Caco-2 (cell line): Measurements from ENCODE around the gene PCBP4. TPM values are rescaled to one million over a fixed set of nuclear protein-coding genes. Genes with fewer than 3 reads are reported as not detected.

ENCODE experiments used
- Bru-seq: library from RNA; stranded (reverse); fragments of 400-500 nt; gene quantifications from one replicate; lab custom pipeline; 2021; lab: Mats Ljungman, UMichigan
- BruChase-seq, 2 experiments: library from RNA; stranded (reverse); fragments of 400-500 nt; gene quantifications; one replicate each; lab custom pipeline; 2021; lab: Mats Ljungman, UMichigan
- BruUV-seq: library from RNA; stranded (reverse); fragments of 400-500 nt; replicated peaks from 2 replicates; lab custom pipeline; 2021; lab: Mats Ljungman, UMichigan
- CTCF ChIA-PET: fragments of 300-600 bp; sonication (Branson Sonifier 250); formaldehyde crosslinking; loops from one replicate; lab custom pipeline; 2022; ENCODE audit warnings: antibody characterized with exemption; lab: Charles Lee
- POLR2A ChIA-PET: fragments of 300-600 bp; sonication (Branson Sonifier 250); formaldehyde crosslinking; loops from one replicate; lab custom pipeline; 2022; ENCODE audit warnings: antibody characterized with exemption; lab: Charles Lee
- DNase-seq, 2 experiments: peaks; one replicate each; pipeline versions ENCODE4 v3.0.0 to v3.0.0-alpha.2; 2020 to 2022
- H3K27me3 ChIP-seq: replicated peaks from 2 replicates; pipeline ENCODE4 v1.6.0; 2011; ENCODE audit warnings: low read length; ENCODE audit not compliant: control insufficient read depth, insufficient read depth
- H3K36me3 ChIP-seq: 2 replicates; pipeline ENCODE4 v1.5.1; 2011; ENCODE audit warnings: low read length; ENCODE audit not compliant: control insufficient read depth, insufficient read depth
- H3K4me1 ChIP-seq: fragments of 250-450 bp; sonication (Bioruptor Pico); 2 replicates; pipeline ENCODE4 v1.5.1; 2020; ENCODE audit warnings: mild to moderate bottlenecking
- H3K4me3 ChIP-seq: 2 replicates; pipeline ENCODE4 v1.5.1; 2011; ENCODE audit warnings: low read depth, mild to moderate bottlenecking, control low read depth, low read length
- H3K9me3 ChIP-seq: fragments of 250-450 bp; sonication (Bioruptor Pico); 2 replicates; pipeline ENCODE4 v1.5.1; 2020; ENCODE audit warnings: mild to moderate bottlenecking, moderate library complexity
- H3K27ac Mint-ChIP-seq: one replicate; pipeline ENCODE4 v1.8.0; 2022; ENCODE audit warnings: mixed read lengths; ENCODE audit not compliant: unreplicated experiment
- H3K27me3 Mint-ChIP-seq: one replicate; pipeline ENCODE4 v1.8.0; 2022; ENCODE audit warnings: mixed read lengths; ENCODE audit not compliant: insufficient read depth, unreplicated experiment
- H3K36me3 Mint-ChIP-seq: one replicate; pipeline ENCODE4 v1.8.0; 2022; ENCODE audit warnings: mild to moderate bottlenecking, mixed read lengths; ENCODE audit not compliant: insufficient read depth, unreplicated experiment
- H3K4me1 Mint-ChIP-seq: one replicate; pipeline ENCODE4 v1.8.0; 2022; ENCODE audit warnings: low read depth, mixed read lengths; ENCODE audit not compliant: unreplicated experiment
- H3K4me3 Mint-ChIP-seq: one replicate; pipeline ENCODE4 v1.8.0; 2022; ENCODE audit warnings: mild to moderate bottlenecking, moderate library complexity, mixed read lengths; ENCODE audit not compliant: unreplicated experiment
- H3K9me3 Mint-ChIP-seq: one replicate; pipeline ENCODE4 v1.8.0; 2022; ENCODE audit warnings: mixed read lengths; ENCODE audit not compliant: unreplicated experiment
- CTCF ChIP-seq, 2 experiments: fragments of 200-600 bp in 1 of 2; IDR thresholded peaks; 1 replicate in 1 of 2; 2 replicates in 1 of 2; pipeline versions ENCODE4 v1.5.1 to v1.8.0; 2011 to 2022; ENCODE audit warnings: antibody characterized with exemption in 1 of 2, control low read depth in 1 of 2, inconsistent platforms in 1 of 2, low read depth in 1 of 2, low read length in 1 of 2, mild to moderate bottlenecking in 1 of 2, moderate library complexity in 1 of 2; ENCODE audit not compliant: insufficient read depth in 1 of 2, severe bottlenecking in 1 of 2, unreplicated experiment in 1 of 2
- intact Hi-C: fragments of 100-400 bp; cut with micrococcal nuclease; formaldehyde crosslinking; loops from one replicate; pipeline ENCODE4 v1.10.0; 2022; ENCODE audit not compliant: unreplicated experiment
- long read RNA-seq: library from polyadenylated mRNA; stranded (forward); transcript quantifications from one replicate; pipeline ENCODE4 v2.0.0, GENCODE V29; 2022
- total RNA-seq: library from RNA; stranded (reverse); gene quantifications from 2 replicates; pipeline ENCODE4 v1.2.3, GENCODE V29; 2022

PCBP4 gene
- total RNA-seq (42.3 and 46.5 TPM in 2 replicates), Bru-seq, nascent RNA (percentile 51 among the genes with signal in this experiment), BruChase-seq, experiment 1, labeled RNA remaining after a 2-hour chase (percentile 62 among the genes with signal in this experiment), BruChase-seq, experiment 2, labeled RNA remaining after a 6-hour chase (percentile 78 among the genes with signal in this experiment)
- long read RNA-seq, transcript PCBP4-202 (13 exons, 2,015 nt), result major isoform, 21 of 66 reads
- long read RNA-seq, transcript PCBP4-205 (14 exons, 2,147 nt), result minor isoform, 6 of 66 reads
- long read RNA-seq, partial matches to known transcripts, result 8 of 66 reads
- long read RNA-seq, other reads (novel, unspliced or antisense), result 31 of 66 reads

DNA sequence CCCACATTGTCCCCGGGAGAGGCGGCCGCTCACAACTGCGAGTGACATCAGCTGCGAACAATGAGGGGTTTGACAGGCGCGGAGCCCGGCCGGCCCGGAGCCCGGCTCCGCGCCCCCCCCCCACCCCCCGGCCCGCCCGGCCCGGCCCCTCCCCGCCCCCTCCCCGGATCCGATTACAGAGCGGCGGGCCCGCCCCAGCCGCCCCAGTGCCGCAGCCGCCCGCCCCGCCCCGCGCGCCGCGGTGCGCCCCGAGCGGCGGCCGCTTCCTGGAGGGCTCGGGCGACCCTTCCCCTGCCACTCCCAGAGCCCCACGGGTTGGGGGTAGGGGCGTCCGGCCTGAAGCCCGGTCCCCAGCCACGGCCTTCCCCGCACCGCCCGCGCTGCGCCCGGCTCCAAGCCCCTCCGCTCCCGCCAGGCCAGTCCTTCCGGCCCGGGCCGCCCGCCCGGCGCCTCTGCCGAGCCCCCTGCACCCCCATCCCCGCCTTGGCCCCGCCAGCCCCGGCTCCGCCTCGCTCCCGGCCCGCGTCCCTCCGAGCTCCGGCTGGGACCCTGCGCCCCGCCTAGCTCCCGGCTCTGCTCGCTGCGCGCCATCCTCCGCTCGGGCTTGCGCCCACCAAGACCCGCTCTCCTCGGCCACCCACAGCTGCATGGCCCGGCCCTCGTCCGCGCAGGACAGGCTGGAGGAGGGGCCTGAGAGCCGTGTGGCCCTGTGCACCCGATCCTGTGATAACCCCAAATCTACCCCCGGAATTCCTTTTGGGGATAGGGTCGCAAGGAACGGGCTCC, at the start of gene PCBP4:
Gene PCBP4 (minus strand): TSS at position 71 of the 786 bp plus-strand sequence. CDS start 6,214 bp downstream, outside the sequence.
- Histone ChIP-seq H3K27me3 (no peaks in the 10 kb centered on the region), H3K4me1 (peaks cover 13% of the 10 kb centered on the region), H3K9me3 (no peaks in the 10 kb centered on the region), H3K36me3 (no peaks in the 10 kb centered on the region), H3K4me3 (peak within 1 kb of the TSS; percentile 53)
- Mint-ChIP-seq H3K9me3 (no peaks in the 10 kb centered on the region), H3K27me3 (no peaks in the 10 kb centered on the region), H3K4me1 (peaks cover 20% of the 10 kb centered on the region), H3K27ac (peak within 1 kb of the TSS; percentile 79), H3K36me3 (peaks cover 12% of the 10 kb centered on the region), H3K4me3 (peak within 1 kb of the TSS; percentile 86)
- peak; percentile 79 to 80 for DNase-seq
- ChIA-PET POLR2A (interaction anchor here (0.6 to 1.6 kb wide), 4 partner anchors 15 to 582 kb away, joined by 3 to 11 read pairs (median 6); partner anchors contain the start of genes ACY1, DCAF1 and MANF), CTCF (interaction anchor here (0.6 to 1.5 kb wide), 2 partner anchors 15 to 457 kb away, joined by 5 to 8 read pairs; partner anchors contain the start of gene ACY1)
- TSS peak; percentile 63 for BruUV-seq
- TF ChIP-seq CTCF (IDR thresholded peaks at IDR 0.05; ENCODE audit: insufficient read depth in 1 of 2, low read depth in 1 of 2, low read length in 1 of 2, severe bottlenecking in 1 of 2, unreplicated experiment in 1 of 2), result no peak
- intact Hi-C loops, result loop anchor here (1.0 to 2.0 kb wide), 2 partner anchors 15 to 25 kb away; partner anchors contain the start of genes ACY1 and PARP3

DNA sequence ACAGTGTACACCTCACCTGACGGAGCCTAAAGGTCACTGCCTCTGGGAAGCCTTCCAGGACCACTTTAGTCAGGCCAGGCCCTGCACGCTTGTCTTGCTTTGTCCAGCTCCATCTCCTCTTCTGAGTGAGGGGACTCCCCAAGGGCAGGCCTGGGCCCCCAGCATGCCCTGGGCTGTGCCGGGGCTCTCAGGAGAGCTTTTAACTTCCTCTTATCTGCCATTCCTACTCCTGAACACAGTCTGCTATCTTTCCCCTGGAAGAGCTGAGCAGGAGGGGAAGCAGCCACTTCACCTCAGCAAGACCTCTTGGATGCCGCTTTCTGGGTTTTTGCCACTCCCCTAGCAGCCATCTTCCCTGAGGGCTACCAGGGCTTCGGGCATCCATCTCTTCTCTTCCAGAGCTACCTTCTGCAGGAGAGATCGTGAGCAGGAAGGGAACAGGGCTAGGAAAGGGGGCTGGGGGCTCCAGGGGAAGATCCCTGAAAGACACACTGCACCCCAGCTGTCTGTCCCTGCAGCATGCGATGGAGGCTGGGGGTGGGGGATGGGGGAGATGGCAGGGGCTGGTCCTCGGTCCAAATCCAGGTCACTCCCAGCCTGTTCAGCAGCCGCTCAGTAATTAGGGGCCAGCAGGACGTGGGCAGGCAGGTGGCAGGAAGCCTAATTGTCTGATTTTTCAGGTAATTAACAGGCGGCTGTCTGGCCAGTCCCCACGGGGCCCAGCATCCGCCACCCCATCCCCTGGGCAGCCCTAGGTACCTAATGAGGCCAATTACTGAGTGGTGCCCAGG, 48.4 kb upstream of the PCBP4 start:
- Histone ChIP-seq H3K4me1 (no peaks in the 10 kb centered on the region), H3K9me3 (no peaks in the 10 kb centered on the region), H3K27me3 (no peaks in the 10 kb centered on the region), H3K36me3 (no peaks in the 10 kb centered on the region), H3K4me3 (no peak overlapping the region)
- Mint-ChIP-seq H3K36me3 (no peaks in the 10 kb centered on the region), H3K27me3 (no peaks in the 10 kb centered on the region), H3K4me1 (no peaks in the 10 kb centered on the region), H3K4me3 (no peak overlapping the region), H3K27ac (no peak overlapping the region), H3K9me3 (no peaks in the 10 kb centered on the region)
- intact Hi-C loops, result no loop called here
- TF ChIP-seq CTCF (IDR thresholded peaks at IDR 0.05; ENCODE audit: insufficient read depth in 1 of 2, low read depth in 1 of 2, low read length in 1 of 2, severe bottlenecking in 1 of 2, unreplicated experiment in 1 of 2), result no peak
- BruUV-seq, result no TSS peak
- no peak for DNase-seq
- ChIA-PET POLR2A (no interaction called here), CTCF (interaction anchor here (2.0 kb wide), 1 partner anchor 18 kb away, joined by 4 read pairs; no protein-coding TSS in a partner anchor)
